HG02798 (cell line): Measurements from ENCODE around the gene APBA1.

Experiments used
- ATAC-seq: cut with Tn5 transposase; IDR thresholded peaks from one replicate; pipeline ENCODE4 v1.9.1; 2021; ENCODE audit warnings: mild to moderate bottlenecking; ENCODE audit not compliant: unreplicated experiment, poor library complexity

APBA1 gene

GRCh38 chr9:69542942-69543704 lies 129.0 kb downstream of the APBA1 start:
- ATAC-seq, result peak; percentile 47

- no peak for ATAC-seq
These were observed 130.1 kb downstream of the APBA1 start for GRCh38 chr9:69542058-69542457.

GRCh38 chr9:69535911-69536310 lies 136.3 kb downstream of the APBA1 start:
- ATAC-seq, result no peak

- ATAC-seq, result no peak
These were observed 136.8 kb downstream of the APBA1 start for GRCh38 chr9:69535286-69535832.

GRCh38 chr9:69532396-69532795 lies 139.8 kb downstream of the APBA1 start:
- ATAC-seq, result no peak

GRCh38 chr9:69527454-69527853 lies 144.7 kb downstream of the APBA1 start:
- no peak for ATAC-seq

- no peak for ATAC-seq
These were observed 145.5 kb downstream of the APBA1 start for GRCh38 chr9:69526699-69527098.

- ATAC-seq, result peak; percentile 81
These were observed 152.5 kb downstream of the APBA1 start for GRCh38 chr9:69519470-69520240.

GRCh38 chr9:69516353-69517322 lies 155.5 kb downstream of the APBA1 start:
- no peak for ATAC-seq

GRCh38 chr9:69515810-69516209 lies 156.4 kb downstream of the APBA1 start:
- ATAC-seq, result no peak

GRCh38 chr9:69513141-69513820 lies 158.9 kb downstream of the APBA1 start:
- ATAC-seq, result no peak

GRCh38 chr9:69504058-69504457 lies 168.1 kb downstream of the APBA1 start:
- no peak for ATAC-seq

- ATAC-seq, result no peak
These were observed 169.4 kb downstream of the APBA1 start for GRCh38 chr9:69502671-69503301.

GRCh38 chr9:69500896-69501295 lies 171.3 kb downstream of the APBA1 start:
- no peak for ATAC-seq

GRCh38 chr9:69499959-69500358 lies 172.2 kb downstream of the APBA1 start:
- no peak for ATAC-seq

- ATAC-seq, result no peak
These were observed 172.8 kb downstream of the APBA1 start for GRCh38 chr9:69499407-69499806.

GRCh38 chr9:69498470-69498869 lies 173.7 kb downstream of the APBA1 start:
- no peak for ATAC-seq

- no peak for ATAC-seq
These were observed 174.4 kb downstream of the APBA1 start for GRCh38 chr9:69497816-69498215.

GRCh38 chr9:69496846-69497450 lies 175.2 kb downstream of the APBA1 start:
- no peak for ATAC-seq
